ENCODE data around the gene JPH4. TPM values are rescaled to one million over a fixed set of nuclear protein-coding genes. Genes with fewer than 3 reads are reported as not detected.

The JPH4 gene
- total RNA-seq, 2 donors from 2014 or later, result 0.52 to 0.99 TPM

DNA sequence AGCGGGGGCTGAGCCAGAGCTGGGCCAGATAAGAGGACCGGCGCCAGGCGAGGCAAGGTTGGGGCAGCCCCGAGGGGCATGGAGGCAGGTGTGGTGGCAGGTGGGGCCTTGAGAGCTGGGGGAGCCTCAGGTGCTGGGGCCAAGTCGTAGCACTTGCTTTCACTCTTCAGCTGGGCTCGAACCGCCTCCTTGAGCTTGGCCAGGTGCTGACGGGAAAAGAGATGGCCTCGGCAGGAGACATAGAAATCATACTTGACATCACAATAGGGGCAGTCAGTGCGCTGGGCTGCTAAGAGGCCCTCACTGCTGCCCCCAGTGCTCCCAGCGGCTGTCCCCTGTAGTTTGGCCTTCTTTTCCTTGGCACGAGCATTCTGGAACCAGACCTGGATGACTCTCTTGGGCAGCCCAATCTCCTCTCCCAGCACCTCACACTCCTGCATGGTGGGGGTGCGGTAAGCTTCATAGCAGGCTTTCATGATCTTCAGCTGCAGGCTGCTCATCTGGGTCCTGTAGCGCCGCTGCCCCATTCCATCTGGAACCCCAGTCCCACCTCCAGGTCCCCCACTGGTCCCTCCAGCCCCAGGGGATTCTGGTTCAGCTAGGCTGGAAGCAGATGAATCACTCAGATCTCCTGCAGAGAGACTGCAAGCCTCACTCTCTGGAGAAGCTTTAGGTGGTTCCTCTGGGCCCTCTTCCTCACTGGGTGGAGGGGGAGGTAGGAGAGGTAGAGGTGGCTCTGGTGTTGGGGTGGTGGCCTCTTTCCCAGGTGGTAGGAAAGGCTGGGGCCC is 55.2 kb downstream of the JPH4 start:
- Histone ChIP-seq H3K4me3 (no peak overlapping the region), H3K27ac (no peak overlapping the region), H3K27me3 (no peaks in the 10 kb centered on the region), H3K9me3 (no peaks in the 10 kb centered on the region), H3K36me3 (replicated peaks in 1 of 2; ENCODE audit: insufficient read depth in 1 of 2, low read depth in 2 of 2) (no peaks in the 10 kb centered on the region), H3K4me1 (no peaks in the 10 kb centered on the region)
- DNase-seq (no peak), ATAC-seq (no peak)
- TF ChIP-seq, protein P1, sequence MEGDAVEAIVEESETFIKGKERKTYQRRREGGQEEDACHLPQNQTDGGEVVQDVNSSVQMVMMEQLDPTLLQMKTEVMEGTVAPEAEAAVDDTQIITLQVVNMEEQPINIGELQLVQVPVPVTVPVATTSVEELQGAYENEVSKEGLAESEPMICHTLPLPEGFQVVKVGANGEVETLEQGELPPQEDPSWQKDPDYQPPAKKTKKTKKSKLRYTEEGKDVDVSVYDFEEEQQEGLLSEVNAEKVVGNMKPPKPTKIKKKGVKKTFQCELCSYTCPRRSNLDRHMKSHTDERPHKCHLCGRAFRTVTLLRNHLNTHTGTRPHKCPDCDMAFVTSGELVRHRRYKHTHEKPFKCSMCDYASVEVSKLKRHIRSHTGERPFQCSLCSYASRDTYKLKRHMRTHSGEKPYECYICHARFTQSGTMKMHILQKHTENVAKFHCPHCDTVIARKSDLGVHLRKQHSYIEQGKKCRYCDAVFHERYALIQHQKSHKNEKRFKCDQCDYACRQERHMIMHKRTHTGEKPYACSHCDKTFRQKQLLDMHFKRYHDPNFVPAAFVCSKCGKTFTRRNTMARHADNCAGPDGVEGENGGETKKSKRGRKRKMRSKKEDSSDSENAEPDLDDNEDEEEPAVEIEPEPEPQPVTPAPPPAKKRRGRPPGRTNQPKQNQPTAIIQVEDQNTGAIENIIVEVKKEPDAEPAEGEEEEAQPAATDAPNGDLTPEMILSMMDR (IDR thresholded peaks at IDR 0.05), result no peak
- no peak for TF ChIP-seq POLR2A (IDR thresholded peaks at IDR 0.05)
- 86 to 93% methylated on average over 16 of the region's 16 CpGs for WGBS, 2 donors
- intact Hi-C loops (cut with DNase I), result no loop called here

DNA sequence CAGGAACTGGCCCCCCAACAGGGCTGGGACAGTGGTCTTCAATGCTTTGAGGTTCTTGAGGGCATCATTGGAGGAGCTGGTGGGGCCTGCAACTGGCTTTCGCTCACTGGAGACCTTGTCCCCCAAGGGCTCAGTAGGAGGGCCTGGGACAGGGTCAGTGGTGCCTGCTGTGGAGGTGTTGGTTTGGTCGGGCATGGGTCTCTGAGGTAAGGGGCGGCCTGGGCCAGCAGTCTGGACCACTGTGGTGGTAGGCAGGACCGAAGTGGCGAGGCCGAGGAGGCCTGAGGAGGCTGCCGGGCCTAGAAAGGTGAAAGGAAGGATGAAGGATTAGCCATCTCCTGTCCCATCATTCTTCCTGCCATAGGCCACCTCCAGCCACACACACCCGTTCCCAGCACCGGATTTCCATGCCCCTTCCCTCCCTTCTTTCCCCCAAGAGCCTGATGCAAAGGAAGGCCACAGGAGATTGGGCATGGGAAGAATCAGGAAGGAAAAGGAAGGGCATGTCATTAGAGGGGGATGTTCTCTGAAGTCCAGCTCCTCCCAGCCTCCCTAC is 55.9 kb downstream of the JPH4 start:
- Histone ChIP-seq H3K27me3 (no peaks in the 10 kb centered on the region), H3K9me3 (no peaks in the 10 kb centered on the region), H3K27ac (no peak overlapping the region), H3K4me1 (no peaks in the 10 kb centered on the region), H3K4me3 (no peak overlapping the region), H3K36me3 (replicated peaks in 1 of 2; ENCODE audit: insufficient read depth in 1 of 2, low read depth in 2 of 2) (no peaks in the 10 kb centered on the region)
- 87 to 90% methylated on average over 9 of the region's 9 CpGs for WGBS, 2 donors
- no peak for TF ChIP-seq POLR2A (IDR thresholded peaks at IDR 0.05)
- TF ChIP-seq, protein P1 (IDR thresholded peaks at IDR 0.05), result no peak
- intact Hi-C loops (cut with DNase I), result no loop called here
- DNase-seq (no peak), ATAC-seq (no peak)

DNA sequence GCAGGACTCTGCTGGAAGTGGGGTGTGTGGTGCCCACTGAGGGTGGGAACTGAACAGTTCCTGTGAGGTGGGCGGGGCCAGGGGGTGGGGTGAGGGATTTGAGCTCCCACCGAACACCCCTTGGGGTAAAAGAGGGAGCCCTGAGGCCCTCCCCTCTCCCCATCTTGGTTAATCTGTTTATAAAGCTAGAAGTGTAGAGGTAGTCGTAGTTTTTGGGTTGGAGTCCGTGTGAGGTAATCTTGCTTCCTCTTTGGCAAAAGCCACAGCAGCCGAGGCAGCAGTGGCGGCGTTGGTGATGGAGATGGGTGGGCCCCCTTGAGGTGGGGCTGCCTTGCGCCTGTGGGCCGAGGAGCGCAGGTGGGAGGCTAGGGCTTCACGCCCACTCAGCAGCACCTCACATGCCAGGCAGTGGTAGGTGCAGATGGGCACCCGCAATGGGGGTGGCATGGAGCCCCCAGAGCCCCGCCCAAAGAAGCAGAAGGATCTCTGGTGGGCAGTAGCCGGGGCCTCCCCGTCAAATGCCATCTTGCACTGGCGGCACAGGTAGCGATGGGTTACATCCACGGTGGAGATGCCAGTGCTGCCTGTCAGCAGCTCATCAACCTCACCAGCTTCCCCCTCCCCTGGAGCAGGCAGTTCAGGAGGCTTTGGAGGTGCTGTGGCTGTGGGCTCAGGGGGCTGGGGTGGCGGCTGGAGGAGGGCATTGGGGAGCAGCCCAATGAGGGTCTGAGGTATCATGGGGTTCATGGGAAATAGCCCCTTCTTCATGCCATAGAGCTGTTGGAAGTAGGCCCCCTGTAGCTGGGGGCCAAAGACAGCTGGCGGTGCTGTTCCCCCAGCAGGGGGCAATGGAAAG is 56.6 kb downstream of the JPH4 start:
- DNase-seq, result no peak
- no peak overlapping the region for H3K27ac ChIP-seq
- no peak overlapping the region for H3K4me3 ChIP-seq
- TF ChIP-seq POLR2A (IDR thresholded peaks at IDR 0.05), result no peak
- TF ChIP-seq, protein P1 (IDR thresholded peaks at IDR 0.05), result no peak
- ATAC-seq, result no peak
- no peaks in the 10 kb centered on the region for H3K27me3 ChIP-seq
- intact Hi-C loops (cut with DNase I), result no loop called here
- no peaks in the 10 kb centered on the region for H3K36me3 ChIP-seq (replicated peaks in 1 of 2; ENCODE audit: insufficient read depth in 1 of 2, low read depth in 2 of 2)
- WGBS, 2 donors, result 81 to 83% methylated on average over 13 to 17 of the region's 20 CpGs
- H3K4me1 ChIP-seq, result no peaks in the 10 kb centered on the region
- H3K9me3 ChIP-seq, result no peaks in the 10 kb centered on the region

DNA sequence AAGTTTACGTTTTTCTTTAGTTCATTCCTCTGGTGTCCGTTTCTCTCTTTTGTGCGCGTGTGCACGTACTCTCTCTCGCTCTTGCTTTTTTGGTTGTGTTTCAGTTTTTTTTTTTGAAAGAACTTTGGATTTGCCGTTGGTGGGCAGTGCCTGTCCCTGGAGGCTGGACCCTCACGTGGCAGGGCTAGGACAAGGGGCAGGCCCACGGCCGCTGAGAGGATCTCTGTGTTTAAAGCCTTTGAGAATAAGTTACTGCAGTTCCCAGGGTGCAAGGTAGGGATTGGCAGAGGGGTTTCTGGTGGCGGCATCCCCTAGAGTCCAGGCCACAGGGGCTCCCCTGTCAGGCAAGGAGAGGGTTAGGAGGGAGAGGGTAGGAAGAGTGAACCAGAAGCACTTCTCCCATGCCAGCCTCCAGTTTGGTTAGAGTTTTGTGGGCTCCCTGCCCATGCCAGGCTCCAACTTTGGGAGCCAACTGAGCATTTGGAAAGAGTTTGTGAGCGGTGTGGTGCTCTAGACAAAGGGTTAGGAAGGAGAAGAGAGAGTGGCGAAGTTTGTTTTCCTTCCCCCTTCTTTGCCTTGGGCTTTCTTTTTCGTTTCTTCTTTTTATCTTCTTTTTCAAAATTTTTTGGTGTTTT is 57.6 kb downstream of the JPH4 start:
- Histone ChIP-seq H3K36me3 (replicated peaks in 1 of 2; ENCODE audit: insufficient read depth in 1 of 2, low read depth in 2 of 2) (no peaks in the 10 kb centered on the region), H3K4me3 (no peak overlapping the region), H3K27me3 (no peaks in the 10 kb centered on the region), H3K27ac (no peak overlapping the region), H3K4me1 (no peaks in the 10 kb centered on the region), H3K9me3 (no peaks in the 10 kb centered on the region)
- intact Hi-C loops (cut with DNase I), result no loop called here
- TF ChIP-seq, protein P1 (IDR thresholded peaks at IDR 0.05), result no peak
- TF ChIP-seq POLR2A (IDR thresholded peaks at IDR 0.05), result no peak
- ATAC-seq (no peak), DNase-seq (no peak)
- WGBS, 2 donors, result 74 to 85% methylated on average over 14 of the region's 14 CpGs

Measured in body of pancreas (tissue), 4 donors.